Measurements from ENCODE around the gene TNRC18.
"Not testable (repeated sequence)": the region's sequence is repeated elsewhere in the genome, so short reads cannot be mapped to it uniquely, and the experiment has no call there.

Gene TNRC18

DNA sequence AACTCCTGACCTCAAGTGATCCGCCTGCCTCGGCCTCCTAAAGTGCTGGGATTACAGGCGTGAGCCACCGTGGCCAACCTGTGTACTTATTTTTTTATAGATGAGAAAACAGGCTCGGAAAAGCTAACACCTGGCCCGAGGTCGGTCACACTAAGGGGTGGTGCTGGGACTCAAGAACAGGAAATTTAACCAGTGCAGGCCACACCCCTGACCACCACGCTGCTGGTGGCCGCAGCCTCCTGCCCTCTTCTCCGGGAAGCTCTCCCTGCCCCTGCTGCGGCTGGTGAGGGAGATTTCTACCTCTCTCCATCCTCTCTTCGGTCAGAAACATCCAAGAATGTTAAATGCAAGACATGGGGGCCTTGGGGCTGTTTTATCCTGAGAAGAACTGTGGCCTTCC lies 63.2 kb downstream of the TNRC18 start:
- Histone ChIP-seq H3K4me2 (ENCODE audit: low read length) (no peak overlapping the region), H3K4me3 (ENCODE audit: low read depth, low read length, poor library complexity, severe bottlenecking) (no peak overlapping the region), H3K9me3 (ENCODE audit: low read length) (no peaks in the 10 kb centered on the region), H3K27ac (ENCODE audit: low read depth, low read length, poor library complexity, severe bottlenecking) (no peak overlapping the region), H3K27me3 (ENCODE audit: insufficient read depth, low read length) (no peaks in the 10 kb centered on the region), H3K4me1 (ENCODE audit: insufficient read depth, low read length, severe bottlenecking) (peaks cover 11% of the 10 kb centered on the region), H3K36me3 (ENCODE audit: insufficient read depth, low read length) (peaks cover 48% of the 10 kb centered on the region), H3K9ac (ENCODE audit: low read length) (no peak overlapping the region), H3K79me2 (ENCODE audit: insufficient read depth, low read length) (no peaks in the 10 kb centered on the region), H2AFZ (ENCODE audit: low read length) (no peak overlapping the region), H3F3A (ENCODE audit: insufficient read depth, low read length) (no peaks in the 10 kb centered on the region), H3K9me2 (ENCODE audit: low read depth, low read length) (no peaks in the 10 kb centered on the region), H4K20me1 (ENCODE audit: insufficient read depth, low read length) (no peaks in the 10 kb centered on the region)
- TF ChIP-seq EZH2 (IDR thresholded peaks at IDR 0.05; ENCODE audit: borderline replicate concordance, low read length): no peak
- TF ChIP-seq, protein P1, sequence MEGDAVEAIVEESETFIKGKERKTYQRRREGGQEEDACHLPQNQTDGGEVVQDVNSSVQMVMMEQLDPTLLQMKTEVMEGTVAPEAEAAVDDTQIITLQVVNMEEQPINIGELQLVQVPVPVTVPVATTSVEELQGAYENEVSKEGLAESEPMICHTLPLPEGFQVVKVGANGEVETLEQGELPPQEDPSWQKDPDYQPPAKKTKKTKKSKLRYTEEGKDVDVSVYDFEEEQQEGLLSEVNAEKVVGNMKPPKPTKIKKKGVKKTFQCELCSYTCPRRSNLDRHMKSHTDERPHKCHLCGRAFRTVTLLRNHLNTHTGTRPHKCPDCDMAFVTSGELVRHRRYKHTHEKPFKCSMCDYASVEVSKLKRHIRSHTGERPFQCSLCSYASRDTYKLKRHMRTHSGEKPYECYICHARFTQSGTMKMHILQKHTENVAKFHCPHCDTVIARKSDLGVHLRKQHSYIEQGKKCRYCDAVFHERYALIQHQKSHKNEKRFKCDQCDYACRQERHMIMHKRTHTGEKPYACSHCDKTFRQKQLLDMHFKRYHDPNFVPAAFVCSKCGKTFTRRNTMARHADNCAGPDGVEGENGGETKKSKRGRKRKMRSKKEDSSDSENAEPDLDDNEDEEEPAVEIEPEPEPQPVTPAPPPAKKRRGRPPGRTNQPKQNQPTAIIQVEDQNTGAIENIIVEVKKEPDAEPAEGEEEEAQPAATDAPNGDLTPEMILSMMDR (IDR thresholded peaks at IDR 0.05; ENCODE audit: low read length): no peak

DNA sequence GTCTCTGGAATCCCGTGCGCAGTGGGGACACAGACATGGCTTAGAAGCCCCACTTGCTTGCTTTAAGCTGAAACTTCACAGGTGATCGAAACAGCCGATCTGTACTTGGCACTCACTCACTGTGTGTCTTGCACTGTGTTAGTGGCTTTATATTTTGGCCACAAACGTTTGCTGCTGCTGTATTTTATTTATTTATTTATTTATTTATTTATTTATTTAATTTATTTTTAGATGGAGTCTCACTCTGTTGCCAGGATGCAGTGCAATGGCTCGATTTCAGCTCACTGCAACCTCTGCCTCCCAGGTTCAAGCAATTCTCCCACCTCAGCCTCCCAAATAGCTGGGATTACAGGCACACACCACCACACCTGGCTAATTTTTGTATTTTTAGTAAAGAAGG lies 63.6 kb downstream of the TNRC18 start:
- not testable (repeated sequence) for H3K4me3 ChIP-seq (ENCODE audit: low read depth, low read length, poor library complexity, severe bottlenecking); H3F3A ChIP-seq (ENCODE audit: insufficient read depth, low read length); H3K9ac ChIP-seq (ENCODE audit: low read length); H3K4me2 ChIP-seq (ENCODE audit: low read length); H3K79me2 ChIP-seq (ENCODE audit: insufficient read depth, low read length); H4K20me1 ChIP-seq (ENCODE audit: insufficient read depth, low read length); H3K9me2 ChIP-seq (ENCODE audit: low read depth, low read length); H3K27ac ChIP-seq (ENCODE audit: low read depth, low read length, poor library complexity, severe bottlenecking); H3K27me3 ChIP-seq (ENCODE audit: insufficient read depth, low read length); H2AFZ ChIP-seq (ENCODE audit: low read length); H3K9me3 ChIP-seq (ENCODE audit: low read length)
- Histone ChIP-seq H3K36me3 (ENCODE audit: insufficient read depth, low read length) (peaks cover 48% of the 10 kb centered on the region), H3K4me1 (ENCODE audit: insufficient read depth, low read length, severe bottlenecking) (peaks cover 16% of the 10 kb centered on the region)

DNA sequence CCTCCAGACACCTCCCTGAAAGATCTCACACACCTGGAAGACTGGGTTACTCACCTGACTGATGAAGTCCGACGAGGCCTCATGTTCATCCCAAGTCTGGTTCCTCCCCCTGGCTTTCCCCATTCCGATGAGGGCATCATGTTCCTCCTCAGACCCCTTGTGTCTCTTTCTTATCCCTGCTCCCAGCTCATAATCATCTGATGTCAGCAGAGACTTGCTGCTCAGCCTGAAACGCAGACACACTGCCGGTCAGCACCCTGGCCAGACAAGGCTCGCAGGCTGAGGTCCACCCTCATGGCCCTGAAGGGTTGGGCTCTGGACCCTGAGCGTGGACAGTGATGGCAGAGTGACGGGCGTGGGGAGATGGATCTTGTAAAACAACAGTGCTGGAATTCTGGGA lies 64.3 kb downstream of the TNRC18 start:
- H3K4me2 ChIP-seq (ENCODE audit: low read length): no peak overlapping the region
- no peaks in the 10 kb centered on the region for H3K9me2 ChIP-seq (ENCODE audit: low read depth, low read length)
- no peaks in the 10 kb centered on the region for H3F3A ChIP-seq (ENCODE audit: insufficient read depth, low read length)
- H3K27ac ChIP-seq (ENCODE audit: low read depth, low read length, poor library complexity, severe bottlenecking): no peak overlapping the region
- peaks cover 22% of the 10 kb centered on the region for H3K4me1 ChIP-seq (ENCODE audit: insufficient read depth, low read length, severe bottlenecking)
- no peaks in the 10 kb centered on the region for H3K9me3 ChIP-seq (ENCODE audit: low read length)
- no peak overlapping the region for H3K4me3 ChIP-seq (ENCODE audit: low read depth, low read length, poor library complexity, severe bottlenecking)
- H2AFZ ChIP-seq (ENCODE audit: low read length): no peak overlapping the region
- H3K79me2 ChIP-seq (ENCODE audit: insufficient read depth, low read length): no peaks in the 10 kb centered on the region
- no peak overlapping the region for H3K9ac ChIP-seq (ENCODE audit: low read length)
- no peaks in the 10 kb centered on the region for H3K27me3 ChIP-seq (ENCODE audit: insufficient read depth, low read length)
- peaks cover 48% of the 10 kb centered on the region for H3K36me3 ChIP-seq (ENCODE audit: insufficient read depth, low read length)
- H4K20me1 ChIP-seq (ENCODE audit: insufficient read depth, low read length): no peaks in the 10 kb centered on the region
- no peak for TF ChIP-seq EZH2 (IDR thresholded peaks at IDR 0.05; ENCODE audit: borderline replicate concordance, low read length)
- TF ChIP-seq, protein P1 (IDR thresholded peaks at IDR 0.05; ENCODE audit: low read length): no peak

DNA sequence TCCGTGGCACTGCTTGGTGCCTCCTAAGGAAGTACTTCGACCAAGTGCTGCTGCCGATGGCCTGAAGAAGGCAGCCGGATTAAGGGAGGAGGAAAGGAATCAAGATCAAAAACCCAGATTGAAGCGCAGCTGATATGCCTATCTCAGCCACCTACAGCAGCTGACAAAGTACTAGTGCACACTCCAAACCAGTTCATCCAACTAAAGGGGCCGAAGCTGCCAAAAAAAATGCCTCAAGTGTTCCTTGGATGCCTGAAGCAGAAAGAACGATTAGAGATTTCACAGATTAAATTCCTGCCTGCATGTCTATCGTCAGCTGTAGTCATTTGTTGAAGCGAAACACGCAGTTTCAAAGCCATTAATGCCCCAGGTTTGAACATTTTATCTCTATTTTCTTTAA lies 65.7 kb downstream of the TNRC18 start:
- H3K9me3 ChIP-seq (ENCODE audit: low read length): no peaks in the 10 kb centered on the region
- no peak overlapping the region for H2AFZ ChIP-seq (ENCODE audit: low read length)
- H4K20me1 ChIP-seq (ENCODE audit: insufficient read depth, low read length): no peaks in the 10 kb centered on the region
- H3K27ac ChIP-seq (ENCODE audit: low read depth, low read length, poor library complexity, severe bottlenecking): no peak overlapping the region
- no peak for TF ChIP-seq EZH2 (IDR thresholded peaks at IDR 0.05; ENCODE audit: borderline replicate concordance, low read length)
- TF ChIP-seq, protein P1 (IDR thresholded peaks at IDR 0.05; ENCODE audit: low read length): no peak
- H3K36me3 ChIP-seq (ENCODE audit: insufficient read depth, low read length): peaks cover 50% of the 10 kb centered on the region
- H3K4me1 ChIP-seq (ENCODE audit: insufficient read depth, low read length, severe bottlenecking): peaks cover 26% of the 10 kb centered on the region
- no peaks in the 10 kb centered on the region for H3K27me3 ChIP-seq (ENCODE audit: insufficient read depth, low read length)
- no peaks in the 10 kb centered on the region for H3K79me2 ChIP-seq (ENCODE audit: insufficient read depth, low read length)
- no peaks in the 10 kb centered on the region for H3K9me2 ChIP-seq (ENCODE audit: low read depth, low read length)
- H3F3A ChIP-seq (ENCODE audit: insufficient read depth, low read length): no peaks in the 10 kb centered on the region
- H3K9ac ChIP-seq (ENCODE audit: low read length): no peak overlapping the region
- no peak overlapping the region for H3K4me2 ChIP-seq (ENCODE audit: low read length)
- no peak overlapping the region for H3K4me3 ChIP-seq (ENCODE audit: low read depth, low read length, poor library complexity, severe bottlenecking)
